HCT116 (cell line): Measurements from ENCODE around the gene BAD. TPM values are rescaled to one million over a fixed set of nuclear protein-coding genes. Genes with fewer than 3 reads are reported as not detected.

Source experiments
- ATAC-seq: fragments of 200-7000 bp; cut with Tn5 transposase; 2 replicates; pipeline ENCODE4 v1.9.1; 2020; ENCODE audit warnings: mild to moderate bottlenecking, moderate library complexity
- BruUV-seq: library from RNA; stranded (reverse); fragments of 400-500 nt; replicated peaks from 2 replicates; lab custom pipeline; 2021; lab: Mats Ljungman, UMichigan
- CTCF ChIA-PET: fragments of 300-600 bp; sonication (Branson Sonifier 250); formaldehyde crosslinking; loops from one replicate; lab custom pipeline; 2021; ENCODE audit warnings: antibody characterized with exemption; lab: Charles Lee
- POLR2A ChIA-PET: fragments of 300-600, 350-600 bp; sonication (Branson Sonifier 250); formaldehyde crosslinking; loops from one replicate; lab custom pipeline; 2021; ENCODE audit warnings: antibody characterized with exemption; lab: Charles Lee
- RAD21 ChIA-PET, 2 experiments: fragments of 300-600 bp; sonication (Branson Sonifier 250); formaldehyde crosslinking; loops; one replicate each; lab custom pipeline; 2023; ENCODE audit warnings: low total read pairs in 2 of 2; ENCODE audit not compliant: uncharacterized antibody in 2 of 2, unreplicated experiment in 2 of 2, low non-redundant PET in 1 of 2; lab: Charles Lee
- DNase-seq: peaks from one replicate; pipeline ENCODE4 v3.0.0-alpha.2; 2010; ENCODE audit warnings: low read depth, low spot score
- H2AFZ ChIP-seq: fragments of 200-600 bp; shearing (Covaris generic), sonication (generic); 2 replicates; pipeline ENCODE4 v1.6.1; 2017; ENCODE audit warnings: low read depth, mixed run types, mixed read lengths, antibody characterized with exemption, low read length; ENCODE audit not compliant: poor library complexity, severe bottlenecking
- H3K27ac ChIP-seq: 2 replicates; pipeline ENCODE4 v1.5.1; 2012; ENCODE audit warnings: low read depth, low read length
- H3K27me3 ChIP-seq: fragments of 200-600 bp; sonication (generic); 2 replicates; pipeline ENCODE4 v1.6.1; 2016; ENCODE audit warnings: mixed run types, low read length, mixed read lengths; ENCODE audit not compliant: insufficient read depth
- H3K36me3 ChIP-seq, 2 experiments: fragments of 200-500 bp in 1 of 2; fragments of 200-600 bp in 1 of 2; sonication (Bioruptor generic) in 1 of 2; sonication (generic) in 1 of 2; 2 replicates each; pipeline versions ENCODE4 v1.5.1 to v1.6.1; 2014 to 2016; ENCODE audit warnings: low read length in 2 of 2, inconsistent platforms in 1 of 2, mixed read lengths in 1 of 2, mixed run types in 1 of 2; ENCODE audit not compliant: insufficient read depth in 2 of 2, control insufficient read depth in 1 of 2
- H3K4me1 ChIP-seq, 2 experiments: fragments of 200-600 bp in 1 of 2; sonication (generic) in 1 of 2; 2 replicates each; pipeline versions ENCODE4 v1.5.1 to v1.6.1; 2012 to 2017; ENCODE audit warnings: low read length in 2 of 2, inconsistent platforms in 1 of 2, mild to moderate bottlenecking in 1 of 2, mixed read lengths in 1 of 2, mixed run types in 1 of 2, moderate library complexity in 1 of 2; ENCODE audit not compliant: insufficient read depth in 2 of 2, control insufficient read depth in 1 of 2
- H3K4me2 ChIP-seq: fragments of 200-600 bp; sonication (generic); 2 replicates; pipeline ENCODE4 v1.6.1; 2017; ENCODE audit warnings: mixed run types, low read length, mixed read lengths
- H3K4me3 ChIP-seq, 2 experiments: fragments of 200-600 bp in 1 of 2; sonication (generic) in 1 of 2; replicated peaks in 1 of 2; 2 replicates each; pipeline ENCODE4 v1.5.1; 2011 to 2016; ENCODE audit warnings: low read length in 2 of 2, control low read depth in 1 of 2, low read depth in 1 of 2, mild to moderate bottlenecking in 1 of 2, mixed read lengths in 1 of 2, mixed run types in 1 of 2
- H3K79me2 ChIP-seq: fragments of 200-600 bp; sonication (generic); 2 replicates; pipeline ENCODE4 v1.6.1; 2017; ENCODE audit warnings: mild to moderate bottlenecking, mixed run types, low read length, moderate library complexity, mixed read lengths; ENCODE audit not compliant: insufficient read depth
- H3K9ac ChIP-seq: fragments of 200-600 bp; sonication (generic); 2 replicates; pipeline ENCODE4 v1.6.1; 2016; ENCODE audit warnings: low read length, mixed read lengths
- H3K9me2 ChIP-seq: fragments of 200-600 bp; sonication (generic), shearing (Covaris generic); 2 replicates; pipeline ENCODE4 v1.6.1; 2017; ENCODE audit warnings: mixed run types, mild to moderate bottlenecking, moderate library complexity; ENCODE audit not compliant: insufficient read depth
- H3K9me3 ChIP-seq, 2 experiments: fragments of 200-500 bp in 1 of 2; fragments of 200-600 bp in 1 of 2; sonication (Bioruptor generic) in 1 of 2; sonication (generic) in 1 of 2; 2 replicates each; pipeline ENCODE4 v1.6.1; 2014 to 2017; ENCODE audit warnings: low read length in 2 of 2, mixed read lengths in 2 of 2, inconsistent platforms in 1 of 2, low read depth in 1 of 2, mild to moderate bottlenecking in 1 of 2, mixed run types in 1 of 2, moderate library complexity in 1 of 2; ENCODE audit not compliant: control insufficient read depth in 1 of 2, insufficient read depth in 1 of 2
- H4K20me1 ChIP-seq: fragments of 200-600 bp; sonication (generic), shearing (Covaris generic); 2 replicates; pipeline ENCODE4 v1.6.1; 2017; ENCODE audit warnings: mixed run types, mild to moderate bottlenecking, moderate library complexity; ENCODE audit not compliant: insufficient read depth
- ELF1 ChIP-seq: IDR thresholded peaks from 2 replicates; pipeline ENCODE4 v1.6.1; 2012; ENCODE audit warnings: low read depth, borderline replicate concordance
- JUND ChIP-seq: IDR thresholded peaks from 2 replicates; pipeline ENCODE4 v1.6.1; 2012
- REST ChIP-seq: IDR thresholded peaks from 2 replicates; pipeline ENCODE4 v1.6.1; 2012; ENCODE audit warnings: low read depth
- TCF7L2 ChIP-seq: IDR thresholded peaks from 2 replicates; pipeline ENCODE4 v1.7.0; 2011; ENCODE audit warnings: borderline replicate concordance, inconsistent platforms; ENCODE audit not compliant: insufficient read depth, insufficient read length; ENCODE audit errors: extremely low read depth
- YY1 ChIP-seq: IDR thresholded peaks from 2 replicates; pipeline ENCODE4 v1.6.1; 2011; ENCODE audit warnings: low read length, low read depth, moderate library complexity, mild to moderate bottlenecking; ENCODE audit not compliant: insufficient replicate concordance; ENCODE audit errors: extremely low read depth
- intact Hi-C: fragments of 100-400 bp; cut with micrococcal nuclease; formaldehyde crosslinking; loops from 2 replicates; pipeline ENCODE4 v1.10.0; 2022
- total RNA-seq: library from RNA; stranded (reverse); gene quantifications from one replicate; pipeline ENCODE4 v1.2.1, GENCODE V29; 2021; ENCODE audit not compliant: unreplicated experiment
- TF ChIP-seq, protein P1 (sequence below): IDR thresholded peaks from 2 replicates; pipeline ENCODE4 v1.6.1; 2012

Gene BAD
- total RNA-seq, 1 experiment from 2014 or later, result 51.9 TPM

GRCh38 chr11:64296236-64296635 lies 11.8 kb upstream of the BAD start:
- peak overlapping the region; percentile 17; the same call in 1 of the 2 replicates for H3K4me2 ChIP-seq
- TF ChIP-seq YY1, result no peak
- no peak for TF ChIP-seq JUND
- no peak for TF ChIP-seq REST
- H3K36me3 ChIP-seq, result no peaks in the 10 kb centered on the region
- ChIA-PET RAD21 (no interaction called here), CTCF (interaction anchor here (1.1 kb wide), 1 partner anchor 8 kb away, joined by 3 read pairs; no protein-coding TSS in a partner anchor), POLR2A (no interaction called here)
- no peak overlapping the region for H3K27ac ChIP-seq
- intact Hi-C loops, result no loop called here
- BruUV-seq, result no TSS peak
- H2AFZ ChIP-seq, result no peak overlapping the region
- no peaks in the 10 kb centered on the region for H3K79me2 ChIP-seq
- H3K9me2 ChIP-seq, result no peaks in the 10 kb centered on the region
- no peaks in the 10 kb centered on the region for H3K27me3 ChIP-seq
- no peak overlapping the region for H3K9ac ChIP-seq
- DNase-seq (no peak), ATAC-seq (no peak)
- peaks cover 0 to 18% of the 10 kb centered on the region in 2 experiments; a peak in 2 of 4 replicates for H3K4me1 ChIP-seq
- H4K20me1 ChIP-seq, result no peaks in the 10 kb centered on the region
- no peaks in the 10 kb centered on the region for H3K9me3 ChIP-seq
- no peak overlapping the region for H3K4me3 ChIP-seq

DNA sequence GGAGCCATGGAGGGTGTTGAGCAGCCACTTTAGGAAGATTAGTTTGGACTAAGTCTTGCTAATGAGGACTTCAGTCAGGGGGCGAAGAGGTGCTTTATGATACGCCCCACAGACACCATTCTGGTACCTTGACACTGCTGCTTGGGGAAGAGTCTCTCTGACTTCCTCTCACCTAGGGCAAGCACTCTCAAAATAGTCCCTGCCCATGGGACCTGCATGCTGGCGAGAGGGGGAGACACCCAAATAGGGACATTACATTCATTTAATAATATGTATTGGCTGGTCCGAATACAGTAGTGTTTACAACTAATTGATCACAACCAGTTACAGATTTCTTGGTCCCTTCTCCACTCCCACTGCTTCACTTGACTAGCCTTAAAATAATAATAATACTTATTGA lies 11.3 kb upstream of the BAD start:
- DNase-seq, result no peak

More for the DNA sequence above, 11.3 kb upstream of the BAD start:
- H3K9me3 ChIP-seq, result no peaks in the 10 kb centered on the region
- no peaks in the 10 kb centered on the region for H3K36me3 ChIP-seq
- CTCF ChIA-PET, result interaction anchor here (0.7 to 1.1 kb wide), 2 partner anchors 9 to 11 kb away, joined by 3 read pairs; no protein-coding TSS in a partner anchor
- peaks cover 0 to 13% of the 10 kb centered on the region in 2 experiments; a peak in 2 of 4 replicates for H3K4me1 ChIP-seq
- TF ChIP-seq ELF1 (no peak), TCF7L2 (no peak)
- TF ChIP-seq, protein P1, sequence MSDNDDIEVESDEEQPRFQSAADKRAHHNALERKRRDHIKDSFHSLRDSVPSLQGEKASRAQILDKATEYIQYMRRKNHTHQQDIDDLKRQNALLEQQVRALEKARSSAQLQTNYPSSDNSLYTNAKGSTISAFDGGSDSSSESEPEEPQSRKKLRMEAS, result no peak
- H2AFZ ChIP-seq, result no peak overlapping the region
- H3K27me3 ChIP-seq, result no peaks in the 10 kb centered on the region
- POLR2A ChIA-PET, result no interaction called here
- H3K9ac ChIP-seq, result no peak overlapping the region
- H4K20me1 ChIP-seq, result no peaks in the 10 kb centered on the region
- BruUV-seq, result no TSS peak
- ATAC-seq, result no peak
- H3K4me3 ChIP-seq, result no peak overlapping the region
- H3K27ac ChIP-seq, result no peak overlapping the region
- H3K79me2 ChIP-seq, result no peaks in the 10 kb centered on the region
- intact Hi-C loops, result no loop called here
- H3K9me2 ChIP-seq, result no peaks in the 10 kb centered on the region
- RAD21 ChIA-PET, result no interaction called here
- no peak overlapping the region for H3K4me2 ChIP-seq
